ENCODE results near the gene TTC7B. TPM values are rescaled to one million over a fixed set of nuclear protein-coding genes. Genes with fewer than 3 reads are reported as not detected.

The TTC7B gene
- total RNA-seq, 4 donors from 2014 or later = 31.0 to 49.7 (median 45.1) TPM

DNA sequence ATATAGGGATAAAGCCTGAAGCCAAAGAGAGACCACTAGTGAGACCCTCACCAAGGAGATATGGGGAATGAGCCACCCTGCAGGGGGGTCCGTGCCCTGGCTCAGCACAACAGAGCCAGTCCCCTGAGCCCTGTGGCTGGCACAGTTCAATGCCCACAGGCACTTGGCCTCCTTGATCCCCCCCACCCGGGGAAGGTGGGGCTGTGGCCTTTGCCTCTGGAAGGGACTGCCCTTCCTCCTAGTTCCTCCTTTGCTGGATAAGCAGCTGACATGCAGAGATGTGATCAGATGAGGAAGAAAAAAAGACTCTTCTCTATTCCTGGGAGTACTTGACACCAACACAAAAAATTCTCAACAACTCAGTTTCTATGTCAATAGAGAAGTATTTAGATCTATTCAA, 19.9 kb downstream of the TTC7B start:
- TF ChIP-seq, protein P1, sequence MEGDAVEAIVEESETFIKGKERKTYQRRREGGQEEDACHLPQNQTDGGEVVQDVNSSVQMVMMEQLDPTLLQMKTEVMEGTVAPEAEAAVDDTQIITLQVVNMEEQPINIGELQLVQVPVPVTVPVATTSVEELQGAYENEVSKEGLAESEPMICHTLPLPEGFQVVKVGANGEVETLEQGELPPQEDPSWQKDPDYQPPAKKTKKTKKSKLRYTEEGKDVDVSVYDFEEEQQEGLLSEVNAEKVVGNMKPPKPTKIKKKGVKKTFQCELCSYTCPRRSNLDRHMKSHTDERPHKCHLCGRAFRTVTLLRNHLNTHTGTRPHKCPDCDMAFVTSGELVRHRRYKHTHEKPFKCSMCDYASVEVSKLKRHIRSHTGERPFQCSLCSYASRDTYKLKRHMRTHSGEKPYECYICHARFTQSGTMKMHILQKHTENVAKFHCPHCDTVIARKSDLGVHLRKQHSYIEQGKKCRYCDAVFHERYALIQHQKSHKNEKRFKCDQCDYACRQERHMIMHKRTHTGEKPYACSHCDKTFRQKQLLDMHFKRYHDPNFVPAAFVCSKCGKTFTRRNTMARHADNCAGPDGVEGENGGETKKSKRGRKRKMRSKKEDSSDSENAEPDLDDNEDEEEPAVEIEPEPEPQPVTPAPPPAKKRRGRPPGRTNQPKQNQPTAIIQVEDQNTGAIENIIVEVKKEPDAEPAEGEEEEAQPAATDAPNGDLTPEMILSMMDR (IDR thresholded peaks at IDR 0.05; ENCODE audit: low read depth) = no peak

DNA sequence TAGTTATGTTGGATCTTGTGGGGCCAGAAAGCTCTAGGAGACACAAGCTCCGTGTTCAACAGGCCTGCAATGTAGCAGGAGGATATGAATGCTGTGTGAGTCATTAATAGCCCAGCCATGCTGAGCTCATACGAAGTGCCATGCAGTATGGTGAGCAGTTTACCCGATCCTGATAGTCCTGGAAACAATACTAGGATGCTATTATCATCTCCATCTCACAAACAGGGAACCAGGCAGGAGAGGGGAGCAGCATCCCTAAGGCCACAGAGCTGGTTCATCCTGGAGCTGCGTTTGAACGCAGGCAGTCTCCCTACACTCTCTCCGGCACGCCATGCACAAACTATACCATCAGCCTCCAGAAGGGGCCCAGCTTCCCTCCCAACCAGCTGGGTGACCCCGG, 20.5 kb downstream of the TTC7B start:
- TF ChIP-seq, protein P1 (IDR thresholded peaks at IDR 0.05; ENCODE audit: low read depth) = no peak

DNA sequence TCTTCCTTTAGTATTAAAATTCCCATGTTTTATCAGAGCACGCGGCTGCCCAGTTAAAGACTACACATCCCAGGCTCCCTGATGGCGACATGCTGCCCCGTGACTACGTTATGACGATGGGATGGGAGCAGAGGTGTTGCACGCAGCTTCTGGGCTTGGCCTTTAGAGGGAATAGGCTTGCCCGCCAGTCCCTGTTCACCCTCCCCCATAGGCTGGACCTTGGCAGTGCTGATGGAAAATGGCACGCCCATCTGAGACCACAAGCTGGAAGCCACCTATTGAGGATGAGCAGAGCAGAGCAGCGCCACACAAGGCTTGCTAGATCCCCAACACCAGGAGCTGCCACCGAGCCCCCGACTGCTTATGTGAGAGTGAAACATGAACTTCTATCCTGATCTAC, 24.7 kb downstream of the TTC7B start:
- TF ChIP-seq, protein P1 (IDR thresholded peaks at IDR 0.05; ENCODE audit: low read depth) = no peak

DNA sequence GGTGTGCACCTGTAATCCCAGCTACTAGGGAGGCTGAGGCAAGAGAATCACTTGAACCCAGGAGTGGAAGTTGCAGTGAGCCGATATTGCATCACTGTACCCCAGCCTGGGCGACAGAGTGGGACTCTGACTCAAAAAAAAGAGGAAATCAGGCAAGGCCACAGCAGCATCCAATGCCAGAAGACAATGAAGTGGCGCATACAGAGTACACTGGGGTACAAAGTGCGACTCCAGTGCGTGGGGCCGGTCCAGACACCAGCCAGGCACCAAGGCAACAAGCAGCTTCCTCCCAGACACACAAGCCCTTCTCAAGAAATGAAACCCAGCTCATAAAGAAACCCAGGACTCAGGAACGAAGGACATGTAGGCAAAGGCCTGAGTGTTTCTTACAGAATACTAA, 28.2 kb downstream of the TTC7B start:
- TF ChIP-seq, protein P1 (IDR thresholded peaks at IDR 0.05; ENCODE audit: low read depth) = no peak

DNA sequence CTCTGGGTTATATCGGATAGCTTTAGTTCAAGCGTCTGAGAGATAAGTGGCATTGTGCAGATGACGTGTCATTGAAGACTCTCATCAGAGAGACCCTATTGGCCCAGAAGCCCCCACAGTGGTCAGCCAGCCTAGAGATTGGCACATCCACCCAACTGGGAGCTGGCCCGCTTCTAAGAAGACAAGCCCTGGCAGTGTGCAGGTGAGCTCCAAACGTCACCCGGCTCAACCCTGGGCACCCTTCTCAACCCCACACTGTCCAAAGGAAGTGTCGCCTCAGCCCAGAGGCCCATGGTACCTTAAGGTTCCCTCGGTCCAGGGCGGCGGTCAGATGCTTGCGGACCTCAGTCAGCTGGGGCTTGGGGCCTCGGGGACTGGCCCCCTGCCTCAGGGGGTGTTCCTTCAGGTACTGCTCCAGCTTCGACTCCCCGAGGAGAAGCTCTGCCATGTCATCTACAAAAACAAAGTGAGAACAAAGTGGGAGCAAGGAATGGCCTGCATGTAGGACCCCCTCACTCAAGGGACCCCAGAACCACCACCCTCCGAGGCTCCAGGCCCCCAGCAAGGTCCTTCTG, 30.3 kb downstream of the TTC7B start:
- TF ChIP-seq, protein P1 (IDR thresholded peaks at IDR 0.05; ENCODE audit: low read depth) = no peak

DNA sequence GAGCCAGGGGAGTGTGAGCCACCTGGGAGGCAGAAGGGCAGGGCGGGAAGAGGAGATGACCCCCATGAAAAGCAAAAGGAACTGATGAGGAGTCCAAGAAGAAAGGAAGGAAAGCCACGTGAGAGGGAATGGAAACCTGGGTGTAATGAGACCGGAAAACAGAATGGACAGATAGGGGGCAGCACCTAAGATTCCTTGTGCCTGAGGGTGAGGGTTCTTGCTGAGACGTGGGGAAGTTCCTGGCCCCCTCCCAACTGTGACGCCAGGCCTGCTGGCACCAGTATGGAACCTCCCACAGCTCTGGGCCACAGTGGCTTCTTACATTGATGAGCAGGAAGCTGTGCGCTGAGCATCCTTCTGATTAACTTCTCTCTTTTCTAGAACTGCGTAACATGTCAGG, 30.8 kb downstream of the TTC7B start:
- TF ChIP-seq, protein P1 (IDR thresholded peaks at IDR 0.05; ENCODE audit: low read depth) = no peak

DNA sequence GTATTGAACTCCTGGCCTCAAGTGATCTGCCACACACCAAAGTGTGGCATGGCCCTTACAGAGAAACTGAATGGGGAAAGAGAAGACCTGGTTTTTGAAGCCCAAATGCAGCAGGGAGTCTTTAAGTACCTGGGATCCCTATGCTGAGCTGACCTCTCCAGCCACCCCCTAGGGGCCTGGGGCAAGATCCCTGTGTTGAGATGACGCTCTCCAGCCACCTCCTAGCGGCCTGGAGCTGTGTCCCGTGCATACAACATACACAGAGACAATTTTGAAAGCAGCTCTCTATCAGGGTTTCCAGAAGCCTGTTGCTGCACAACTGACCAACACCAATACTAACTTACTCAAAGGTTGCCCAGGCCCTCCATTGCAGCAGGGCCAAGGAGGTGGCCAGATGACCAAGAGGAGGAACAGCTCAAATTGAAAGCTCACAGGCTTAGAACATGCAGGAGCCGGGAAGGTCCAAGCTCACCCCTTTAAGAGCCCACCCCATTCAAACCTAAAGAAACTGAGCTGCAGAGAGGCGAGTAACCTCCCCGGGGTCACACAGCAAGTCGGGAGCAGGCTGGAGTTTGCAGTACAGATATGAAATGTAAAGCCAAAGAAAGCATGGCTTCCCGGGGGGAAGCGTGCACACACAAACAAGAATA, 31.5 kb downstream of the TTC7B start:
- TF ChIP-seq, protein P1 (IDR thresholded peaks at IDR 0.05; ENCODE audit: low read depth) = no peak

Measured in subcutaneous adipose tissue (tissue), 4 donors.